Nephron progenitor cell (in vitro differentiated cells): ENCODE results near the gene DOCK3.

ENCODE experiments used
- DNase-seq: peaks from one replicate; pipeline ENCODE4 v3.0.0; 2021
- H3K27ac Mint-ChIP-seq: 2 replicates; pipeline ENCODE4 v1.8.0; 2021; ENCODE audit warnings: mild to moderate bottlenecking, moderate library complexity, mixed read lengths
- H3K27me3 Mint-ChIP-seq: 2 replicates; pipeline ENCODE4 v1.8.0; 2021; ENCODE audit warnings: mild to moderate bottlenecking, low read depth, mixed read lengths; ENCODE audit not compliant: poor library complexity
- H3K36me3 Mint-ChIP-seq: 2 replicates; pipeline ENCODE4 v1.8.0; 2021; ENCODE audit warnings: low read depth, mixed read lengths
- H3K4me1 Mint-ChIP-seq: 2 replicates; pipeline ENCODE4 v1.8.0; 2021; ENCODE audit warnings: mixed read lengths
- H3K4me3 Mint-ChIP-seq: 2 replicates; pipeline ENCODE4 v1.8.0; 2021; ENCODE audit warnings: mild to moderate bottlenecking, moderate library complexity, mixed read lengths
- H3K9me3 Mint-ChIP-seq: 2 replicates; pipeline ENCODE4 v1.8.0; 2021; ENCODE audit warnings: mild to moderate bottlenecking, moderate library complexity, mixed read lengths
- CTCF ChIP-seq: fragments of 200-600 bp; sonication (generic); IDR thresholded peaks from 2 replicates; pipeline ENCODE4 v1.5.0; 2021; ENCODE audit warnings: antibody characterized with exemption

DOCK3 gene

GRCh38 chr3:50734985-50735384, 60.3 kb downstream of the DOCK3 start:
- no peaks in the 10 kb centered on the region for H3K36me3 Mint-ChIP-seq
- H3K4me3 Mint-ChIP-seq = no peak overlapping the region
- no peaks in the 10 kb centered on the region for H3K4me1 Mint-ChIP-seq
- no peak overlapping the region for H3K27ac Mint-ChIP-seq
- peaks cover 21% of the 10 kb centered on the region for H3K9me3 Mint-ChIP-seq
- no peak for TF ChIP-seq CTCF
- H3K27me3 Mint-ChIP-seq = no peaks in the 10 kb centered on the region
- DNase-seq = no peak

- Mint-ChIP-seq H3K27me3 (no peaks in the 10 kb centered on the region), H3K27ac (no peak overlapping the region), H3K4me1 (no peaks in the 10 kb centered on the region), H3K36me3 (no peaks in the 10 kb centered on the region), H3K4me3 (no peak overlapping the region), H3K9me3 (peaks cover 21% of the 10 kb centered on the region)
- no peak for DNase-seq
- no peak for TF ChIP-seq CTCF
Observed at GRCh38 chr3:50737193-50737905, 62.6 kb downstream of the DOCK3 start.

GRCh38 chr3:50737906-50738598, 63.3 kb downstream of the DOCK3 start:
- no peak for DNase-seq
- peaks cover 21% of the 10 kb centered on the region for H3K9me3 Mint-ChIP-seq
- H3K27ac Mint-ChIP-seq = no peak overlapping the region
- H3K27me3 Mint-ChIP-seq = no peaks in the 10 kb centered on the region
- no peaks in the 10 kb centered on the region for H3K4me1 Mint-ChIP-seq
- no peaks in the 10 kb centered on the region for H3K36me3 Mint-ChIP-seq
- TF ChIP-seq CTCF = no peak
- H3K4me3 Mint-ChIP-seq = no peak overlapping the region

GRCh38 chr3:50743643-50744042, 68.9 kb downstream of the DOCK3 start:
- Mint-ChIP-seq H3K4me3 (no peak overlapping the region), H3K9me3 (no peaks in the 10 kb centered on the region), H3K4me1 (no peaks in the 10 kb centered on the region), H3K27ac (no peak overlapping the region), H3K27me3 (peaks cover 3% of the 10 kb centered on the region), H3K36me3 (no peaks in the 10 kb centered on the region)
- no peak for DNase-seq
- TF ChIP-seq CTCF = no peak

- Mint-ChIP-seq H3K4me1 (no peaks in the 10 kb centered on the region), H3K9me3 (no peaks in the 10 kb centered on the region), H3K27ac (no peak overlapping the region), H3K4me3 (no peak overlapping the region), H3K27me3 (peaks cover 6% of the 10 kb centered on the region), H3K36me3 (no peaks in the 10 kb centered on the region)
- TF ChIP-seq CTCF = no peak
- DNase-seq = no peak
Observed at GRCh38 chr3:50749822-50750221, 75.1 kb downstream of the DOCK3 start.

GRCh38 chr3:50759015-50759414, 84.3 kb downstream of the DOCK3 start:
- Mint-ChIP-seq H3K27ac (no peak overlapping the region), H3K9me3 (peaks cover 6% of the 10 kb centered on the region), H3K4me3 (no peak overlapping the region), H3K4me1 (no peaks in the 10 kb centered on the region), H3K27me3 (no peaks in the 10 kb centered on the region), H3K36me3 (no peaks in the 10 kb centered on the region)
- TF ChIP-seq CTCF = no peak
- no peak for DNase-seq
